Fibroblast of lung (primary cell): ENCODE results near the gene PLCG2.

Experiments
- CTCF ChIP-seq, 2 donors: IDR thresholded peaks in 1 of 2; conservative IDR thresholded peaks in 1 of 2; 1 replicate in 1 of 2; 2 replicates in 1 of 2; pipeline ENCODE4 v1.5.1; 2011 to 2012; ENCODE audit warnings: low read length in 2 of 2, control low read depth in 1 of 2, inconsistent platforms in 1 of 2, low read depth in 1 of 2, mild to moderate bottlenecking in 1 of 2
- EZH2 ChIP-seq: IDR thresholded peaks from 2 replicates; pipeline ENCODE4 v1.5.1; 2012; ENCODE audit warnings: low read length, control low read depth, mild to moderate bottlenecking; ENCODE audit errors: missing control alignments

GRCh38 chr16:81928271-81928918 is 149.3 kb downstream of the PLCG2 start:
- no peak for TF ChIP-seq CTCF (conservative IDR thresholded peaks at IDR 0.05 in 1 of 2, IDR thresholded peaks at IDR 0.05 in 1 of 2; ENCODE audit: low read depth in 1 of 2, low read length in 2 of 2)
- TF ChIP-seq EZH2: no peak
